NCI-H1105 (cell line): ENCODE data around the gene POLR1C.
"Not testable (repeated sequence)": the region's sequence is repeated elsewhere in the genome, so short reads cannot be mapped to it uniquely, and the experiment has no call there.

Source experiments
- DNase-seq: peaks from one replicate; lab custom pipeline; 2025; lab: John Stamatoyannopoulos, UW

The POLR1C gene

DNA sequence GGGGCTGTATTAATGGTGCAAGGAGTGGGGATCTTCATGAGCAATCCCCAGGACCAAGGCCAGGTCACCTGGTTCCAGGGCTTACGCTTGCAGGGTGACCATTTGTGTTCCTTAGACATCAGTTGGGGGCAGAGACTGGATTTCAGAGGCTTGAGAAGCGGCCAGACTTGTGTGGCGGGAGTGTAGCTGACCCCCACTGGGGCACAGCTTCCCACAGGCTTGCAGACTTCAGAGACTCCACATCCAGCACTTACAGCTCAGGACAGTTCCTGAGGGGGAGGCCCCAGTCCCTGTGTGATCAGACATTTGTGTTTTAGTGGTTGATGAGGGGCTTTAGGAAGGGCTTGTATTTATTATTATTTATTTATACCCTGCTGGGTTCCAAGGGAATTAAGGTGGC lies 24.2 kb upstream of the POLR1C start:
- no peak for DNase-seq

DNA sequence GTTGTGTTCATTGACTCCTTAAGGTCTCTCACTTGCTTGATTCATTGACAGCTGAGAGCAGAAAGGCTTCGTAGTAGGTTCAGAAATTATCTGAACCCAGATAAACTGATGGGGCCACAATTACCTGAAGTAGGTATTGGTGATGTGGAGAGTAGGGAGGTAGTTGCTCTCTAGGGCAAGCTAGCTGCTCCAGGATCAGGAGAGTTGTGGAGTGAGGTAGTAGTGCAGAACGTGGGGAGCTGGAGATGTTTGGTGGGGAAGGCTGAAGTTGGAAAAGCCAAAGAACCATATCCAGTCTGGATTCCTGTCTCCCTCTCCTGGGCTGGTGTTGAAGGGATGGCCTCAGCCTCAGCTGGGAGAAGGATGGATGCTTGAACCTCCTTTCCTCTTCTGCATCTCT lies 23.7 kb upstream of the POLR1C start:
- no peak for DNase-seq

DNA sequence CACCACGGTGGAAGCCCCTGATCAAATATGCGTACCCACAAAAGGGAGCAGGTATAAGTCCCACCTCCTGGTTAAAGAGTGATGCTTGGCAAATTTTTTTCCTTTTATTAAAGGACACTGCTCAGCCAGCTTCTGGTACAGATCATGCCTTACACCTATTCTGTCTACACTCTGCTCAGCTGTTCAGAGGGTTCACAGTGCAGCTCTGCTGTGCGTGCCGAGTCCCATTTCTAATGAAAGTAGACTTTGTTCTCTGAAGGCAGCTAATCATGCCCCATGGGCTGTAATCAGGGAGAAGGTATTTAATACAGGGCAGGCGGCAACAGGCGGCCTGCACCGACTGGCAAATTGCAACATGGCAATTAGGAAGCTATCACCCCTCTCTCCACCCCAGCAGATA lies 23.1 kb upstream of the POLR1C start:
- no peak for DNase-seq

DNA sequence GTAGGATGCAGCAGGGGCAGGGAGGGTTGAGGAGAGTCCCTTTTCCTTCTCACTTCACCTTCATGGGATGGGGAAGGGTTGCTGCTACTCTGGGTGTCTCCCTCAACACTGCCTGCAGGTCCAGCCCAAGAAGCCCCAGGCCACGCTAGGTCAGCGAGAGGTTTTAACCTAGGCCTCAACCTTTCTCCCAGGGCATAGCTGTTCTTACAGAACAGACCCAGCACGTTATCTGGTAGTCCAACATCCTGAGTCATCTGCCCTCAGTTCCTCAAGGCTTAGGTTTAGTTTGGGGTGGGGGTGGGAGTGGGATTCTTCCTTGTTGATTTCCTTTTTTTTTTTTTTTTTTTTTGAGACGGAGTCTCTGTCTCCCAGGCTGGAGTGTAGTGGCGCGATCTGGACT lies 22.6 kb upstream of the POLR1C start:
- no peak for DNase-seq

DNA sequence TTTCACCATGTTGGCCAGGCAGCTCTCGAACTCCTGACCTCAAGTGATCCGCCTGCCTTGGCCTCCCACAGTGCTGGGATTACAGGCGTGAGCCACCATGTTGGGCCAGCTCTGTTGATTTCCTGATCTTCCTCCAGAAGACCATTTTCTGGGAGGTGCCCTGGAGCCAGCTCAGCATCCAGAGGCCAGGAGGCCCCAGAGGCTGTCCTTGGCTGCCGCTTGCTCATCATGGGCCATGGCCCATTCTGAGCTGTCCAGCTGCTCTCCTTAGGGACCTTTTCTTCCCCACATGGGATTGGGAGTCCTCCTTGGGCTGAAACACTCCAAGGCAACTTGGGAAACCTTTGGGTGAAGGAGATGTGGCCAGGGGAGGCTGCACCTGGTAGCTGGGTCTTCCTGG lies 22.1 kb upstream of the POLR1C start:
- DNase-seq: no peak

DNA sequence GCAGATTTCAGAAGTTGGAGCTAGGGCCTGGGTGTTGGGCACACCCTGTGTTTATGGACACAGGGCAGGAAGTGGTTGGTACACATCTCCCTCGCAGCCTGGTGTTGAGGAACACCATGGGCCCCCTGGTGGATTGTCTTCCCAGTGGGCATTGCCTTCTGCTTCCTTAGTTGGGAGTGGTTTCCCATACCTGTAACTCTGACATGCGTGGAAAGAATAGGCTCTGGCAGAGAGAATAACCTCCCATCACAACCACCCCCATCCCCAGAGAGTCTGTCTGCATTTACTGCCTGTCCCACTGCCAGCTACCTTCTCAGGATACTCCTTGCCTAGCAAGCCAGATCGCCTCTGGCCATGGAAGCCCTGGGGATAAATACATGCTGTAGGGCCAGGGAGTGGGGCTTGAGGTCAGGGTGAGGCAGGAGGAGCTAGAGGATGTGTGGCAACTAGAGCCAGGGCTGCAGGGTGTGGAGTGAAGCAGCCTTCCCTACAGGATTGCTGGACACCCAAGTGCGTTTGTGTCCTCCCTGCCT lies 21.4 kb upstream of the POLR1C start:
- DNase-seq: no peak

DNA sequence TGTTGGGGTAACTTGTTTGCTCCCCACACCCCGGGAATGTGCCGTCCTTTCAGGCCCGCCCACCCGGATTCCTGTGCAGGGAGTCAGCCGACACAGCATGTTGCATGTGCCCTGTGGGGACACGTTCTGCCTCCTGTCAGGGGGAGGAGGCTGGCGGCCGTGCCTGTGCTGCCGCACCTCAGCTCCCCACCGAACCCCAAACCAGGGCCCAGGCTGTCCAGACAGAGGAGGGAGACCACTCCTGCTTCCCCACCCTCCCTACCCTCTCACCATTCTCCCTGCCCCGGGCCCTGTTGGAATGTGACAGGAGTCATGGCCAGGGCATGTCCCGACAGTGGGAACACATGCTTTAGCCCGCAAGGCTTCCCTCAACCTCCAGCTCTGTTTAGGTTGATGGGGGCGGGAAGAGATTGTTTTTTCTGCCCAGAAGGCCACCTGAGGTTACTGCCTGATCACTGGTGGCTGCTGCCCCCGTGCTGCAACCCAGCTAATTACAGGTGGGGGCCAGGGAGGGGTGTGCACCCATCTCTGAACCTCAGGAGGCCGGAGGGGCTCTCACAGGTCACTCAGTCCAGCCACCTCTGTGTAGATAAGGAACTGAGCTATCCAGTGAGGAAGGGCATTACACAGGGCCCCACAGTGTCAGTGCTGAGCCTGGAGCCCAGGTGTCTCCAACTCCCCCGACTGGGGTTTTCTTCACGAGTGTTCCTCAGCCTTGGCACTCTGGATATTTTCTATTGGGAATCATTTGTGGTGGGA lies 20.3 kb upstream of the POLR1C start:
- no peak for DNase-seq

DNA sequence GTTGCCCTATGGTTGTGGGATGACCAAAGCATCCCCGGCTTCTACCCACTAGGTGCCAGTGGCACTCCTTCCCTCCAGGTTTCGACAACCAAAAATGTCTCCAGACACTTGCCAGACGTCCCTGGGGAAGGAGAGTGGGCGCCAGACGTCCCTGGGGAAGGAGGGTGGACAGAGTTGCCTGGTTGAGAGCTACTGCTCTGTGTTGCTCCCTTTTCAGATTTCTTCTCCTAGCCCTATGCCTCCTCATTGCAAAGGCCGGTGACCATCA lies 19.8 kb upstream of the POLR1C start:
- no peak for DNase-seq

DNA sequence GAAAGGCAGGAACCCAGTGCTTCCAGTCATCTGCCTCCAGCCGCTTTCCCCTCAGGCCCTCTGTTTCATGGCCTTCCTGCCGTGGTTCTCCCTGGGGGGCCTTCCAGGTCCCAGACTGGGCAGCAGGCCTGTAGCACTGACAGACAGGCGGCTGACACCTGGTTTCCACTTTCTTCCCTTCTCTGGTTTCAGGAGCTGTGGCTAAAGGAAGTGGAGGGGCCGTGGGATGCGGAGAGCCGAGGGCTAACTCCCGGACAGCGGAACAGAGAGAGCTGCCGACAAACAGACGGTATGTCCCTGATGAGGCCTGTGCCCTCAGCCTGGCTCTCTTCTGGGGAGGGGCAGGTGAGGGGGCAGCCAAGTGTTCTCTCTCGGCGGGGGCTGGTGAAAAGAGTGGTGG lies 19.2 kb upstream of the POLR1C start:
- DNase-seq: no peak

DNA sequence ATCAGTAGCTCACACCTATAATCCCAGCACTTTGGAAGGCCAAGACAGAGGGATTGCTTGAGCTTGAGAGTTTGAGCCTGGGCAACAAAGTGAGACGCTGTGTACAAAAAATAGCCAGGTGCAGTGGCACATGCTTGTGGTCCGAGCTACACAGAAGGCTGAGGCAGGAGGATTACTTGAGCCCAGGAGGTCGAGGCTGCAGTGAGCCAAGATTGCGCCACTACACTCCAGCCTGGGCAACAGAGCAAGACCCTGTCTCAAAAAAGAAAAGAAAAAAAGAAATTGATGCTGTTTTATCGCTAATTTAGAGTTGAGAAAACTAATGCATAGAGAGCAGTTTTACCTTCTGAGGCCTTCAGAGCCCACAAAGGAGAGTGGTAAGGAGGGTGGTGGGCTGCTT lies 18.6 kb upstream of the POLR1C start:
- not testable (repeated sequence) for DNase-seq

DNA sequence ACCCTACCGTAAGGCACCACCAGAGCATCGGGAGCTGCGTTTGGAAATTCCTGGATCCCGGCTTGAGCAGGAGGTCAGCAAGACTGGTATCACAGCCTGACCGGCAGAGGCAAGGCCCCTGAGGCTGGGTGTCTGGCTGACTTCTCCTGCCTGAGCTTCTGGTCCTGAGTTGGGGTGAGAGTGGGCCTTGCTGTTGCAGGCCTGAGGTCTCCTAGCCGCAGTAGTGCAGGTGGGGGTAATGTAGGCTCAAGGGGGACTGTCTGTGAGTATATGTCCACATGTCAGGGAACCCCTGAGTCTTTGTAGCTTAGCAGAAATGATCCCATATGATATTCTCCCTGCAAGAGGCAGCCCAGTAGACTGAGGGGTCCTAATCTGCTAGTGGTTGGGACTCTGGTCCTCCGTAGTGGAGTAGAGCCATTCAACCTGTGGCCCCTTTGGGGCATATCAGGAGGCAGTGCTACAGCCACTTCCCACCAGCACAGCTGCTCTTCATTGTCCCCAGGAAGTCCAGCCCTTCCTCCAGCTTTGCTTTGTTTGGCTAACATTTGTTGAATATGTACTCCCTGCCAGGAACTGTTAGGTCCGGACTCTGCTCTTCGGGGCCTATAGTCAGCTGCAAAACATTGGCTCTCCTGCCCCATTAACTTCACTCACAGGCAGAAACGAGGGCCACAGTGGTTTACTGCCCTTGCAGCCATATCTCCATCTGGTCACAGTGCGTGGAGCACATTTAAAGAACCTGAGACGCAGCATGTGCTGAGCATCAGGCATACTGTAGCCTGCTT lies 17.7 kb upstream of the POLR1C start:
- no peak for DNase-seq

DNA sequence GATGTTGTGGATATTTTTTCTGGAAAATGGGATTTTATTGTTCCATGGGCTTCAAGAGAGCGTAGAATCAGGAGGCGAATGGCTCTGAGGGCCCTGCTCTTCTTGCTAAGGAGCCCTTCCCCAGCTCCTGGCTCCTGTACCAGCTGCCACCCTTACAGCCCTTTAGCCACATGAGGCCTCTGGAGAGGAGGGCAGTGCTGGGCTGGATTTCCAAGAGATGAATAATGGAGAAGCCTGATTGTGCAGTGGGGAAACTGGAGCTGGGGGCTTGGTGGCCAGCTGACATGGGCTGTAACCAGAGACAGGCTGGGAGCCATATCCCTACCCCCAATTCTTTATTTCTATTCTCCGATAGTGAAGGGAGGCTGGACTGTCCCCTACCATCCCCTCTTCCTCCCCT lies 16.0 kb upstream of the POLR1C start:
- DNase-seq: no peak

DNA sequence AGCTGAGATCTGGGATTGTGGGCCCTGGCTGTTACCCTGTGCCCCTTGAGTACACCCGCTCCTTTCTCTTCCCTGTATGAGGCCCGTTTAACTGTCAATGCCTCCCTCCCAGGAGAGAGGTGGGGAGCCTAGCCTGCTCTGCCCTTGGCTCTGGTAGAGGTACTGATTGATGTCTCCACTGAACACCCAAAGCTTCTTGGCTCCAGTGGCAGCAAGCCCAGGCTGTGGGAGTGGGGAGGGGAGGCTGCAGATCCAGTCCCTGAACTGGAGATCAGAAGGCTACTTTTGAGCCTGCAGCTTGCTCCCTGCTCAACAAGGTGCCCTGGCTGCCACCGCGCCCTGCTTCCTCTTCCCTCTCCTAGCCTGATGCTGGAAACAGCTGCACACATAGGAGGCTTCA lies 14.2 kb upstream of the POLR1C start:
- DNase-seq: no peak

DNA sequence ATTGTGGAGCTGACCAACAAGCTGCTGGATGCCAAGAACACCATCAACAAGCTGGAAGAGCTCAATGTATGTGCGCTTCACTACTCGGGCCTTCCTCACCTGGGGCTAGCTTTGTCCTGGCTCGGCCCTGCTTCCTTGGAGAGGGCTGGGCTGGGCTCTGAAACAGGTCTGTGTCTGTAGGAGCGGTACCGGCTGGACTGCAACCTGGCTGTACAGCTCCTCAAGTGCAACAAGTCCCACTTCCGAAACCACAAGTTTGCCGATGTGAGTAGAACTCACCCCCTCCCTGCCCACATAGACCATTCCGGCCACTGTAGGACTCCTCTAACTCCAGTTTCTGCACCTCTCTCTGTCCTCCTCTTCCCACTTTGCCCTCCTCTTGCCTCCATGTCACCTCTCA lies 13.4 kb upstream of the POLR1C start:
- no peak for DNase-seq

DNA sequence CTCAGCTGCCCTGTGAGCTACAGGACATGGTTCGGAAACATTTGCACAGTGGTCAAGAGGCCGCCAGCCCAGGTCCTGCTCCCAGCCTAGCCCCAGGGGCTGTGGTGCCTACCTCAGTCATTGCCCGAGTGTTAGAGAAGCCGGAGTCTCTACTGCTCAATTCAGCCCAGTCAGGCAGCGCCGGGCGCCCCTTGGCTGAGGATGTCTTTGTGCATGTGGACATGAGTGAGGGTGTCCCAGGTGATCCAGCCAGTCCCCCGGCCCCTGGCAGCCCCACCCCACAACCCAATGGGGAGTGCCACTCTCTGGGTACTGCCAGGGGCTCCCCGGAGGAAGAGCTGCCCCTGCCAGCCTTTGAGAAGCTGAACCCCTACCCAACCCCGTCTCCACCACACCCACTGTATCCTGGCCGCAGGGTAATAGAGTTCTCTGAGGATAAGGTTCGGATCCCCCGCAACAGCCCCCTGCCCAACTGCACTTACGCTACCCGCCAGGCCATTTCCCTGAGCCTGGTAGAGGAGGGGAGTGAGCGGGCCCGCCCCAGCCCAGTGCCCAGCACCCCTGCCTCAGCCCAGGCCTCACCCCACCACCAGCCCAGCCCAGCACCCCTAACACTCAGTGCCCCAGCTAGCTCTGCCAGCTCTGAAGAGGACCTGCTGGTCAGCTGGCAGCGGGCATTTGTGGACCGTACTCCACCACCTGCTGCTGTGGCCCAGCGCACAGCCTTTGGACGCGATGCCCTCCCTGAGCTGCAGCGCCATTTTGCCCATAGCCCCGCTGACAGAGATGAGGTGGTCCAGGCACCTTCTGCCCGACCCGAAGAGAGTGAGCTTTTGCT lies 11.9 kb upstream of the POLR1C start:
- DNase-seq: no peak

DNA sequence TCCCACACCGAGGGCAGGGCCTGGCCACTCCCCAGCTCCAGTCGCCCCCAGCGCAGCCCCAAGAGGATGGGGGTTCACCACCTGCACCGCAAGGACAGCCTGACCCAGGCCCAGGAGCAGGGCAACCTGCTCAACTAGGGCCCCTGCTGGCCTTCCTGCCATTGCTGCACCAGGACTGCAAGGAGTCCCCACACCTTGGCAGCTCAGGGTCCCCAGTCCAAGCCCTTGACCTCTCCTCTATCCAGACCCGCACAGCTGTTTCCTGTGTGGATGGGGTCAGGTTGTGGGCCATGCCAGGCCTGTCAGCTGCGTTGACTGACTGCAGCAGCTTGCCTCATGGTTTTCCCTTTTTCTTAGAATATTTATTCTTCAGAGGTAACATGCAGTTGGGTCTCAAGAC lies 11.2 kb upstream of the POLR1C start:
- no peak for DNase-seq

DNA sequence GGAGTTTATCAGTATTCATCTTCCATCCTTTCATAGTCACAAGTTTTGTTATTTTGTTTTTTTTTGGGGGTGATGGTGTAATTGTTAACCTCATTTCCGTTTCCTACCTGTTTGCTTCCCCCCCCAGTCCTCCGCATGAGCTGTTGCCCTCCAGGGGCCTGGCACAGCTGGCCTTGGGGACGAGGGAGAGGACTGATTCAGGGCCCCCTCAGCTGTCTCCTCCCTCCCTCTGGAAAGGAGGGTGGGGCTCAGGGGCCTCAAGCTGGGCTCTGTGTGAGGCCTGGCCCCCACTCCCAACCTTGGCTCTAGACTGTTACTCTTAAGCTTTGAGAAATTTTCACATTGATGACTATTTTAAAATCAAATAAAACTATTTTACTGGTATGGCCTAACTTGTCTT lies 10.7 kb upstream of the POLR1C start:
- DNase-seq: no peak

DNA sequence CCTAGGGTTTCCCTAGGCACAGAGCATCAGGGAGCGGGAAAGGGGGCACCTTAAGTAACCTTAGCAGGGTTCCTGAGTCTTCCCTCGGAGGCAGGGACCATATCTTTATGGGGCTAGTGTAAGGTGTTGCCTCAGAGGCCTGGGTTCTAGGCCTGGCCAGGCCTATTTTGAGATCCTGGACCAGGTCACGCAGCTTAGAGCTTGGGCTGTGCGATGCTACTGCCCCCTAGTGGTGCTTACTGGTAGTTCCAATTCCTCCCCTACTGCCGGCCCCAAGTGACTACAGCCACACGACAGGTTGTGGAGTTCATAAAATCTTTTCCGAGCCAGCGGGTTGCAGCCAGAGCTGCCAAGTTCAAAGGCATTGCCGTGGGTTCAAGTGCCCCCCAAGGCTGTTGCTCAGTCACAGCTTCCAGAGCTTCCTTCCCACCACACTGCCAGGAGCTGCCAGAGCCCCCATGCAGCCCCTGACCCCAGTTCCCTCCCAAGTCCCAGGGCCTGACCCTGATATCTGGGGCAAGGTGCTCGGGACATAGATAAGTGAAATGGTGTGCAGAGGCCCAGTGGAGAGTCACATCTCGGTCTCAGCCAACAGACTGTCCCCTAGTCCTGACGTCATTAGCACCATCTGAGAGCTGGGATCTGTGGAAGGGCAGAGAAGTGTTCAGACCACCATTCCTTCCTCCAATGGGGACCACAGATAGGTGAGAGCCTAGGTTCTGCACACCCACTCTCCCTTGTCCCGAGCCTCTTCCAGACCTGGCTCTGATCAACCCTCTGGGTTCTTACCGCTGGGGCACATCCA lies 10.0 kb upstream of the POLR1C start:
- peak; percentile 48 for DNase-seq

DNA sequence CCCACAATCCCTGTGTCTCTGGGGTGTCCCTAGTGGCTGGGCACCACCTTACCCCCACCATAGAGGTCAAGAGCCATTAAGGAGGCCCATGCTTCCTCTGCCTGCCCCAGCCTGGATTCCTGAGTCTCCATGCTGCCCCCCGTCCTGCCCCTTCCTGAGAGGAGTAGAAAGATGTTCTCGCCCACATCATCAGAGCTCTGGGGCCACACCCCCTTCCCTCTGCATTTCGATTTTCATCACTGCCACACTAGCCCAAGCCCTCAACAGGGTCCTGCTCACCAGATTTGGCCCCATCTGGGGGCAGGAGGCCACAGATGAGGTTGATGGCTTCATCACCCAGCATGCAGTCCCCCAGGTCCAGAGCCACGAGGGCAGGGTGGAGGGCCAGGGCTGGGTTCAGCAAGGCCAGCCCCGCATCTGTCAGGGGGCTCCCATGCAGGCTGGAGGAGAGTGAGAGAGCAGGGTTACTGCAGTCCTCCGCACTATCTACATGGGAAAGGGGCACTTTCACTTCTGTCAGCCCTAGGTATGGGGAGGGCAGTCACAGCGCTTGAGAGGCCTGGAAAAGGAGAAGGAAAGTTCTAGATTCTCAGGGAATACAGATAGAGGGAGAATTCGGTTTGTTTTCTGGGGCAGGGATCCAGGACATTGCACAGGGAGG lies 8.3 kb upstream of the POLR1C start:
- DNase-seq: no peak

DNA sequence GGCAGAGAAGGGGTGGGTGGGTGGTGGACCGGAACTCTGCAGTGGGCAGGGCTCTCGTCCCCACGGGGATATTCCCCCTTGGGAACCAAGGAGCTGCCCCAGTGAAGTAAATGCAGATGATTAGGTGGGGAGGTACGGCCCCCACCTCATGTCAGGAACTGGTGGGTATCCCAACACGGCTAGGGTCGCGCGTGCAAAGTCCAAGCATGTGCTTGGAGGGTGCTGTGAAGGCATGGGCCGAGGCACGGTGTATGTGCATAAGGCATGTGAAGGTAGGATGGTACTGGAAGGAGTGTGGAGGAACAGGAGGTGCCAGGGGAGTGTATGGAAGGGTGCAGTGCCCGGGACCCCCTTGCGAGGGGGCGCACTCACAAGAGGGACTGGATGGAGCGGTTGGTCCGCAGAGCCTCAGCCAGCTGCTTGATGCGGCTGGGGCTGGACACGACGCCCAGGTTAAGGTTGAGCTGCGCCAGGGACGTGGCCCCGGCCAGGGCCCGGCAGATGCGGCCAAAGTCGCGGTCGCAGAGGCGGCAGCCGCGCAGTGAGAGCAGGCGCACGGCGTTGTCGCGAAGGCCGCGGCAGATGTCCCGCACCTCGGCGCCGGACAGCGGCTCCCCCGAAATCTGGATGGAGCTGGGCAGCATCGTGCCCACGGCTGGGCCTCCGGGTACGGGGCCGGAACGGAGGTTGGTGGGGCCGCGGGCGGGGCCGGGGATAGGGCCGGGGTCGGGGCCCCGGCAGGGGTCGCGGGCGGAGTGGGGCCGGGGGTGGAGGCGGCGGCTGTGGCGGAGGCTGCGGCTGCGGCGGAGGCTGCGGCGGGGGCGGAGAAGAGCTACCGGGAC lies 7.5 kb upstream of the POLR1C start:
- no peak for DNase-seq
